Ammon's horn (tissue), 1 donor: ENCODE measurements around the gene EBLN2.

ENCODE experiments used
- DNase-seq: peaks from one replicate; pipeline ENCODE4 v3.0.0-alpha.2; 2016; ENCODE audit warnings: low spot score

EBLN2 gene

DNA sequence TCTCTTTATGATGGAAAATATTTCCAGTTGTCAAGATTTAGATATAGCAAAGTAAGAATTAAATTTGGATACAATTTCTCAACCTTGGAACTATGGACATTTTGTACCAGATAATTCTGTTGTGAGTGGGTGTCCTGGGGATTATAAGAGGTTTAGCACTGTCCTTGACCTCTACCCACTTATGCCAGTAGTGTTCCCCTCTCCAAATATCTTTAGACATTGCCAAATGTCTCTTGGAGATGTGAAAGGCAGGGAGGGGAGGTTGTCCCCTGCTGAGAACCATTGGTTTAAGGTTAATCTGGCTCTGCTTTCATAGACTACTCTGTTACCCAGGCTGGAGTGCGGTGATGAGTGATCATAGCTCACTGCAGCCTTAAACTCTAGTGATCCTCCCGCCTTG, at the start of gene EBLN2:
TSS of gene EBLN2 (plus strand) at position 244 of the 400 bp plus-strand sequence. CDS start 423 bp downstream, outside the sequence.
- no peak for DNase-seq

GRCh38 chr3:73018298-73018697, 43.2 kb upstream of the EBLN2 start:
- no peak for DNase-seq

DNA sequence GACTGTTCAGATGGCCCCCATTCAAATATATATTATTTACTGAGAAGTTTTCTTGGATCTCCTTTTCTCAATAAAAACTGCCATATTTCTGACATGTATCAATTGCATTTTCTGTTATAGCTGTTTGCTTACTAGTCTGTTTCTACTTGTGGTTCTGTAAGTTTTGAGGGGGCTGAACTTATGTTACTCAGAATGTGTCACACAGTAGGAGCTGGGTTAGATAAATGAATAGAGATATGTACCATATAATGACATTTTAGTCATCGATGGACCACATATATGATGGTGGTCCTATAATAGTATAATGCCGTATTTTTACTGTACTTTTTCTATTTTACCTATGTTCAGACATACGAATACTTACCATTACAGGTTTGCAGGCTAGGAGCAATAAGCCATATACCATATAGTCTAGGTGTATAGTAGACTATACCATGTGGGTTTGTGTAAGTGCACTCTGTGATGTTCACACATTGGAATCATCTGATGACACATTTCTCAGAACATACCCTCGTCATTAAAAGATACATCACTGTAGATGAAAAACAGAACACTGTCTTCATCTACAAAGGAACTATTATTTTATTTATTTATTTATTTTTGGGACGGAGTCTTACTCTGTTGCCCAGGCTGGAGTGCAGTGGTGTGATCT, 42.5 kb upstream of the EBLN2 start:
- DNase-seq, result no peak

DNA sequence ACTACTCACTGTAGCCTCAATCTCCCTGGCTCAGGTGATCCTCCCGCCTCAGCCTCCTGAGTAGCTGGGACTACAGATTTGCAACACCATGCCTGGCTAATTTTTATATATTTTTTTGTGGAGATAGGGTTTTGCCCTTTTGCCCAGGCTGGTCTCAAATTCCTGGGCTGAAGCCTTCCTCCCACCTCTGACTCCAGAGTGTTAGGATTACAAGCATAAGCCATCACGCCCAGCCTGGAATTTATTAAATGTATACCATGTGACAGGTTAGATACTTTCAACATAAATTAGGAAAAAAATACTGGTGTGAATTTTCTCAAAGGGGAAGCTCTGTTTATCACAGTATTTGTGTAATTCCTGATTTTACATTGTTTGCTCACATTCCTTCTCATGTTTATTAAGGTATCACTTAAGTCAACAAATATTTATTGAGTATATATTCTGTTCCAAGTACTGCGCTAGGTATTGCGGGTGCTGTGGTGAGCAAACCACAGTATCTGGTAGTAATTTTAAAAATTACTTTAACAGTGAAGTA, 40.1 kb upstream of the EBLN2 start:
- DNase-seq, result no peak

- DNase-seq, result no peak
These were observed 36.6 kb upstream of the EBLN2 start for GRCh38 chr3:73024836-73025235.

GRCh38 chr3:73026111-73026759, 35.2 kb upstream of the EBLN2 start:
- peak; percentile 38 for DNase-seq

DNA sequence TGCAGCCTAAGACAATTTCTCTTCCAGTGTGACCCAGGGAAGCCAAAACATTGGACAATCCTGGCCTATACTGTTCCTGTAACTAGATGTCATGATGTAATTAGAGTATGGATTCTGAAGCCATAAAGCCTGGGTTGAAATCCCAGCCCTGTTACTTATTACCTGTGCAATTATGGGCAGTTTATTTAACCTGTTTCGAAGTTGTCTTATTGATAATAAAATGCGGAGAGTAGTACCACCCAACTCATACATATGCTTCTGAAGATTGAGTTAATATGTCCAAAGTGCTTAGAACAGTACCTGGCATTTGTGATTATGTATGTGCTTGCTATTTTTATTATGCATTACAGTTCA, 34.7 kb upstream of the EBLN2 start:
- no peak for DNase-seq

- DNase-seq, result no peak
These were observed 32.7 kb upstream of the EBLN2 start for GRCh38 chr3:73028803-73029202.

- no peak for DNase-seq
These were observed 32.1 kb upstream of the EBLN2 start for GRCh38 chr3:73029321-73029796.

DNA sequence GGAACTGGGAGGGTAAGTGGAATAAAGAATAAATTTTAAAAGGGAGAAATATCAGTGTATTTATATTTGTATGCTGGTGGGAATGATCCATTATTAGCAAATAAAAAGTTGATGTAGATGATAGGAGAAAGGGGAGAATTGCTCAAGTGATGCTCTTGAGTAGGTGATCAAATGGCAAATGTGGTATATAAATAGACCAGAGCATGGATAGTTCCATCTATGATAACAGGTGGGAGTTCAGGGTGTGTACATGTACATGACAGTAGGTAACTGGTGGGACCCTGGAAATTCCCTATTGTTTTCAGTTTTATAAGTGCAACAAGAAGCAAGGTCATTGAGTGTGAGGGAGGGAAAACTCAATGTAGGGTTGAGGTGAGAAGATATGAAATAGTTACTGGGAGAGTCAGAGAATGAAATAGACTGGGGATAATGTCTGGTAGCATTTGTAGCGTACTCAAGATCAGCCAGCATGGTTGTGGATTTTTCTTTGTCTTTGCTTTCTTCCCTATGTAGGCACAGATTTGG, 31.3 kb upstream of the EBLN2 start:
- DNase-seq, result no peak

DNA sequence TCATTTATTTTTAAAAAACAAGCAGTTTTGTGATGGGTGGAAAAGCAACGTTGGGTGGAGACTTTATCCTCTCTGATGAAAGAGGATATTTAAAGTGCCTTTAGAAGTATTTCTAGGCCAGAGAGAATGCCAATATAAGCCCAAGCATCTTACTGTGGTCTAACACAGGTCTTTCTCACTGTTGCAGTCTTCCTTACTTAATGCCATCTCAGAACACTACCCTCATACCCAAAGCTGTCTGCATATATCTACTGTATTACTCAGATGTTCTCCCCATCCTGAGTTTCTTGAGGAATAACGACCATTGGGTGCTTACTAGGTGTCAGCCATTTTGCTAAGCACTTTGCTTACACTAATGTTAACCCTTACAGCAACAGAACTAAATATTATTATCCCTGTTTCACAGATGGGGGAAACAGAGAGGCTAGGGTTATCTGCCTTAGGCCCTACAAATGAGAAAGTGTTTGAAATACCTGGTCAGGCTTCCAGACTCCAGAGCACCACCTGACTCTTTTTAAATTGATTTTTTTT, 29.8 kb upstream of the EBLN2 start:
- DNase-seq, result no peak

- no peak for DNase-seq
These were observed 24.5 kb upstream of the EBLN2 start for GRCh38 chr3:73036694-73037591.

- no peak for DNase-seq
These were observed 19.9 kb upstream of the EBLN2 start for GRCh38 chr3:73041537-73041936.

DNA sequence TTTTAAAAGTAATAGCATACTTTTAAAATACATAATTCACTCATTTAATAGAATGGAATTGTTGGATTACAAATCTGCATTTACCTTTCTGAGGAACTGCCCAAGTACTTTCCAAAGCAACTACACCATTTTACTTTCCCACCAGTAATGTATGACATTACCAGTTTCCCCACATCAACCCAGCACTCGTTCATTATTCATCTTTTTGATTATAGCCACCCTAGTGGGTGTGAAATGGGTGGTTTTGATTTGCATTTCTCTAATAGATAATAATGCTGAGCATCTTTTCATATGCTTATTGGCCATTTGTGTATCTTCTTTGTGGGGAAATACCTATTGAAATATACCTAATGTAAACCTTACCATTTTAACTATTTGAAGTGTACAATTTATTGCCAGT, 18.0 kb upstream of the EBLN2 start:
- DNase-seq, result no peak

GRCh38 chr3:73045391-73045790, 16.1 kb upstream of the EBLN2 start:
- no peak for DNase-seq

DNA sequence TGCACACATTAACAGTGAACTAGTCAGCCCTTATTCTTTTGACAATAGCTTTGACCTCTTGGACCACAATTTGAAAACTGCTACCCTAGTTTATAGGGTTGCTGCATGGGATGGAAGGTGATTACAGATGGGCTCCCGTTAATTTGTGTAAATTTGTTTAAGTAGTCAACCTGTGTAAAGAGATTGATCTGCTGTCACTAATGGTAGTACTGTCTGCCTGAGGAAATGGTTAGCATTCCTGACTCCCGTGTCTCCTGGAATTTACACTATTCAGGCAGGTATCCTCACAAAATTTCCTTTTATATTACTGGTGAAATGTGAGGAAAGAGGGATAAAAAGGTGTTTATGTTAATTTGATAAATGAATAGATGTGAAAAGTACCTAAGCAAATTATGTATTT, 15.3 kb upstream of the EBLN2 start:
- DNase-seq, result no peak

DNA sequence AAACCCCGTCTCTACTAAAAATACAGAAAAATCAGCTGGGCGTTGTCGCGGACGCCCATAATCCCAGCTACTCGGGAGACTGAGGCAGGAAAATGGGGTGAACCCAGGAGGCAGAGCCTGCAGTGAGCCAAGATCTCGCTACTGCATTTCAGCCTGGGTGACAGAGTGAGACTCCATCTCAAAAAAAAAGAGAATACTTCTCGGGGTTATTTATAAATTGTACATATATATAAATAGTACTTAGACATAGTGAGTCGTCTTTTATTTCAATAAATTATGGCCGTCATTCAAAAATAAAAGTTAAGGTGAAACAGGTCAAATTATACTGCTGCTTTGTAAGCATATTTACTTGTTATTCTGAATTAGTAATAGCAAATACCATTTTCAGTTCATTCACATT, 12.1 kb upstream of the EBLN2 start:
- DNase-seq, result no peak

GRCh38 chr3:73052857-73053256, 8.6 kb upstream of the EBLN2 start:
- no peak for DNase-seq

DNA sequence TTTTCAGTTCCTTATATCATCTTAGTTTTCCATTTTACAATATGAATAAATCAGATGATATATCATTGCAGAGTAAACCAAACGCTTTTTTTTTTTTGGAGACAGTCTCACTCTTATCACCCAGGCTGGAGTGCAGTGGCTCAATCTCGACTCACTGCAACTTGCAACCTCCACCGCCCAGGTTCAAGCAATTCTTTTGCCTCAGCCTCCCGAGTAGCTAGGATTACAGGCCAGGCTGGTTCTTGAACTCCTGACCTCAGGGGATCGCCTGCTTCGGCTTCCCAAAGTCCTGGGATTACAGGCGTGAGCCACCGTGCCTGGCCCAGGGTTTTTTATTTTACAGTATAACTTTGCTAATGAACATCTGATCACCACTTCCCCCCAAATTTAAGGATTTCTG, 5.9 kb upstream of the EBLN2 start:
- DNase-seq, result no peak

DNA sequence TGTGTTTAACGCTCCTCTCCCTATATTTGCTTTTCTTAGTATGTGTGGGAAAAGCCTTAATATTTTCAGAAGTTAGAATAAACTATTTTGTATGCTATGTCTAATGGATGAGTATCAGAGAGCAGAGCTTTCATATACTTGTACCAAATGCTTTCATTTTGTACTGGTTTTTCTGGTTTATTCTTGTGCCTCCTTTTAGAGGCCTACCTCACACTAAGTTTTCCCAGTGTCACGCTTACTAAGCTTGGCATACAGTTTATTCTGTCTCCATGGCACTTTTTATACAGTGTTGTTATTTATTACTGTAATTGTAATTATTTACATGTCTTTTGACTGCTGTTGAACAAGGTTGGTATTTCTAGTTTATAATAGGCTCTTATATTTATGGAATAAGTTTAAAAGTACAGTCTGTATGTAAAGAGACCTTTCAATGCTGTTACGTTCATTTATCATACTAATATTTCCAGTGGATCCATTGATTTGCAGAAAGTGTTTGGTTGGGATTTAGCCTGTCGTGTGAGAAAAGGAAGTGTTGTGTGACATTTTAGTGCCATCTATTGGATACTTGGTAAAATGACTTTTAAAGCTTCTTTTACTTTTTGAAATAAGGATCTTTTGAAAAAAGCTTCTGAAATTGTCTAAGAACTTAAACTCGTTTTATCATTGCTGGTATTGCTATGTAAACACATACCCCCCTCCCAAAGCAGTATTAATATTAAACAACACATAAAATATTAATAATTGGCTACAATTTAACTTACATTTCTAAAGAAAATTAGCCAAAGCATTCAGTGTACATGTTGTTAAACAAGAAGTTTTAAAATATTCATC, 5.2 kb upstream of the EBLN2 start:
- peak; percentile 73 for DNase-seq

DNA sequence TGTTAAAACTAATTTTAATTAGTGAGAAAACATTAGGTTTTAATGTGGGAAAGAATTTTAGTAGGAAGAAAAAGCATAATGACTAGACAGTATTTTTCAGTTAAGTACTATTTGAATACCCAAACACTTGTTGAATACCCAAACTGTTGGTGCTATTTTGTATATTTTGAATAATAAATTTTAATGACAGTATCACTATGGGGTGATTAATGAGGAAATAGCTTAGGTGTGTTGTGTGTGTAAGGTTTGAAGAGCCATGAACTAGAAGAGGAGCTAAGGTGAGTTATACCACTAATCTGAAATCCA, 4.7 kb upstream of the EBLN2 start:
- no peak for DNase-seq
